ENCODE results near the gene MYO5B.

- TF ChIP-seq POLR2A (IDR thresholded peaks at IDR 0.05) (no peak), CTCF (IDR thresholded peaks at IDR 0.05) (no peak)
Observed at GRCh38 chr18:50133526-50133925, 61.4 kb downstream of the MYO5B start.

All from thyroid gland (tissue), 4 donors.